HCT116 (cell line): ENCODE measurements around the gene CDNF. TPM values are rescaled to one million over a fixed set of nuclear protein-coding genes. Genes with fewer than 3 reads are reported as not detected.

Experiments used
- ATAC-seq: fragments of 200-7000 bp; cut with Tn5 transposase; 2 replicates; pipeline ENCODE4 v1.9.1; 2020; ENCODE audit warnings: mild to moderate bottlenecking, moderate library complexity
- BruUV-seq: library from RNA; stranded (reverse); fragments of 400-500 nt; replicated peaks from 2 replicates; lab custom pipeline; 2021; lab: Mats Ljungman, UMichigan
- CTCF ChIA-PET: fragments of 300-600 bp; sonication (Branson Sonifier 250); formaldehyde crosslinking; loops from one replicate; lab custom pipeline; 2021; ENCODE audit warnings: antibody characterized with exemption; lab: Charles Lee
- POLR2A ChIA-PET: fragments of 300-600, 350-600 bp; sonication (Branson Sonifier 250); formaldehyde crosslinking; loops from one replicate; lab custom pipeline; 2021; ENCODE audit warnings: antibody characterized with exemption; lab: Charles Lee
- RAD21 ChIA-PET, 2 experiments: fragments of 300-600 bp; sonication (Branson Sonifier 250); formaldehyde crosslinking; loops; one replicate each; lab custom pipeline; 2023; ENCODE audit warnings: low total read pairs in 2 of 2; ENCODE audit not compliant: uncharacterized antibody in 2 of 2, unreplicated experiment in 2 of 2, low non-redundant PET in 1 of 2; lab: Charles Lee
- DNase-seq: peaks from one replicate; pipeline ENCODE4 v3.0.0-alpha.2; 2010; ENCODE audit warnings: low read depth, low spot score
- H2AFZ ChIP-seq: fragments of 200-600 bp; shearing (Covaris generic), sonication (generic); 2 replicates; pipeline ENCODE4 v1.6.1; 2017; ENCODE audit warnings: low read depth, mixed run types, mixed read lengths, antibody characterized with exemption, low read length; ENCODE audit not compliant: poor library complexity, severe bottlenecking
- H3K27ac ChIP-seq: 2 replicates; pipeline ENCODE4 v1.5.1; 2012; ENCODE audit warnings: low read depth, low read length
- H3K27me3 ChIP-seq: fragments of 200-600 bp; sonication (generic); 2 replicates; pipeline ENCODE4 v1.6.1; 2016; ENCODE audit warnings: mixed run types, low read length, mixed read lengths; ENCODE audit not compliant: insufficient read depth
- H3K36me3 ChIP-seq, 2 experiments: fragments of 200-500 bp in 1 of 2; fragments of 200-600 bp in 1 of 2; sonication (Bioruptor generic) in 1 of 2; sonication (generic) in 1 of 2; 2 replicates each; pipeline versions ENCODE4 v1.5.1 to v1.6.1; 2014 to 2016; ENCODE audit warnings: low read length in 2 of 2, inconsistent platforms in 1 of 2, mixed read lengths in 1 of 2, mixed run types in 1 of 2; ENCODE audit not compliant: insufficient read depth in 2 of 2, control insufficient read depth in 1 of 2
- H3K4me1 ChIP-seq, 2 experiments: fragments of 200-600 bp in 1 of 2; sonication (generic) in 1 of 2; 2 replicates each; pipeline versions ENCODE4 v1.5.1 to v1.6.1; 2012 to 2017; ENCODE audit warnings: low read length in 2 of 2, inconsistent platforms in 1 of 2, mild to moderate bottlenecking in 1 of 2, mixed read lengths in 1 of 2, mixed run types in 1 of 2, moderate library complexity in 1 of 2; ENCODE audit not compliant: insufficient read depth in 2 of 2, control insufficient read depth in 1 of 2
- H3K4me2 ChIP-seq: fragments of 200-600 bp; sonication (generic); 2 replicates; pipeline ENCODE4 v1.6.1; 2017; ENCODE audit warnings: mixed run types, low read length, mixed read lengths
- H3K4me3 ChIP-seq, 2 experiments: fragments of 200-600 bp in 1 of 2; sonication (generic) in 1 of 2; replicated peaks in 1 of 2; 2 replicates each; pipeline ENCODE4 v1.5.1; 2011 to 2016; ENCODE audit warnings: low read length in 2 of 2, control low read depth in 1 of 2, low read depth in 1 of 2, mild to moderate bottlenecking in 1 of 2, mixed read lengths in 1 of 2, mixed run types in 1 of 2
- H3K79me2 ChIP-seq: fragments of 200-600 bp; sonication (generic); 2 replicates; pipeline ENCODE4 v1.6.1; 2017; ENCODE audit warnings: mild to moderate bottlenecking, mixed run types, low read length, moderate library complexity, mixed read lengths; ENCODE audit not compliant: insufficient read depth
- H3K9ac ChIP-seq: fragments of 200-600 bp; sonication (generic); 2 replicates; pipeline ENCODE4 v1.6.1; 2016; ENCODE audit warnings: low read length, mixed read lengths
- H3K9me2 ChIP-seq: fragments of 200-600 bp; sonication (generic), shearing (Covaris generic); 2 replicates; pipeline ENCODE4 v1.6.1; 2017; ENCODE audit warnings: mixed run types, mild to moderate bottlenecking, moderate library complexity; ENCODE audit not compliant: insufficient read depth
- H3K9me3 ChIP-seq, 2 experiments: fragments of 200-500 bp in 1 of 2; fragments of 200-600 bp in 1 of 2; sonication (Bioruptor generic) in 1 of 2; sonication (generic) in 1 of 2; 2 replicates each; pipeline ENCODE4 v1.6.1; 2014 to 2017; ENCODE audit warnings: low read length in 2 of 2, mixed read lengths in 2 of 2, inconsistent platforms in 1 of 2, low read depth in 1 of 2, mild to moderate bottlenecking in 1 of 2, mixed run types in 1 of 2, moderate library complexity in 1 of 2; ENCODE audit not compliant: control insufficient read depth in 1 of 2, insufficient read depth in 1 of 2
- H4K20me1 ChIP-seq: fragments of 200-600 bp; sonication (generic), shearing (Covaris generic); 2 replicates; pipeline ENCODE4 v1.6.1; 2017; ENCODE audit warnings: mixed run types, mild to moderate bottlenecking, moderate library complexity; ENCODE audit not compliant: insufficient read depth
- CBX3 ChIP-seq: IDR thresholded peaks from 2 replicates; pipeline ENCODE4 v1.6.1; 2012; ENCODE audit warnings: low read depth
- CTCF ChIP-seq, 3 experiments: fragments of 200-600 bp in 1 of 3; sonication (generic) in 1 of 3; IDR thresholded peaks in 2 of 3; conservative IDR thresholded peaks in 1 of 3; 2 replicates each; pipeline ENCODE4 v1.5.1; 2012 to 2017; ENCODE audit warnings: low read depth in 2 of 3, low read length in 2 of 3, antibody characterized with exemption in 1 of 3, borderline replicate concordance in 1 of 3, control low read depth in 1 of 3, mild to moderate bottlenecking in 1 of 3, mixed read lengths in 1 of 3, mixed run types in 1 of 3, moderate library complexity in 1 of 3; ENCODE audit not compliant: insufficient read depth in 1 of 3
- FOSL1 ChIP-seq: IDR thresholded peaks from 2 replicates; pipeline ENCODE4 v1.6.1; 2012; ENCODE audit warnings: low read depth
- JUND ChIP-seq: IDR thresholded peaks from 2 replicates; pipeline ENCODE4 v1.6.1; 2012
- MAX ChIP-seq: IDR thresholded peaks from 2 replicates; pipeline ENCODE4 v1.6.1; 2012
- POLR2A ChIP-seq: IDR thresholded peaks from 2 replicates; pipeline ENCODE4 v1.7.0; 2011; ENCODE audit warnings: borderline replicate concordance; ENCODE audit not compliant: insufficient read depth, insufficient read length; ENCODE audit errors: extremely low read depth
- SIN3A ChIP-seq: IDR thresholded peaks from 2 replicates; pipeline ENCODE4 v1.6.1; 2012; ENCODE audit warnings: low read depth
- SP1 ChIP-seq: IDR thresholded peaks from 2 replicates; pipeline ENCODE4 v1.6.1; 2012; ENCODE audit warnings: low read depth
- SRF ChIP-seq: IDR thresholded peaks from 2 replicates; pipeline ENCODE4 v1.6.1; 2012; ENCODE audit warnings: low read depth
- intact Hi-C: fragments of 100-400 bp; cut with micrococcal nuclease; formaldehyde crosslinking; loops from 2 replicates; pipeline ENCODE4 v1.10.0; 2022
- total RNA-seq: library from RNA; stranded (reverse); gene quantifications from one replicate; pipeline ENCODE4 v1.2.1, GENCODE V29; 2021; ENCODE audit not compliant: unreplicated experiment

The CDNF gene
- total RNA-seq, 1 experiment from 2014 or later: 1.1 TPM

- no peaks in the 10 kb centered on the region for H3K27me3 ChIP-seq
- no peaks in the 10 kb centered on the region for H4K20me1 ChIP-seq
- RAD21 ChIA-PET: no interaction called here
- no peaks in the 10 kb centered on the region for H3K9me3 ChIP-seq
- peaks cover 9 to 18% of the 10 kb centered on the region in 2 experiments for H3K4me1 ChIP-seq
- intact Hi-C loops: loop anchor here (2.0 to 5.0 kb wide), 3 partner anchors 43 to 227 kb away; partner anchors contain the start of genes CDNF, DCLRE1C, HSPA14 and MSANTD7
- TSS peak; percentile 64 for BruUV-seq
- no peak overlapping the region for H2AFZ ChIP-seq
- peak overlapping the region; percentile 80 for H3K4me2 ChIP-seq
- H3K9me2 ChIP-seq: no peaks in the 10 kb centered on the region
- POLR2A ChIA-PET: no interaction called here
- no peak for TF ChIP-seq SP1
- no peak for TF ChIP-seq POLR2A
- no peak for TF ChIP-seq SIN3A
- no peak for TF ChIP-seq FOSL1
- TF ChIP-seq JUND: no peak
- TF ChIP-seq CTCF (IDR thresholded peaks at IDR 0.05 in 2 of 3, conservative IDR thresholded peaks at IDR 0.05 in 1 of 3; ENCODE audit: borderline replicate concordance in 1 of 3, insufficient read depth in 1 of 3, low read depth in 2 of 3, low read length in 2 of 3): no peak
- no peak for TF ChIP-seq CBX3
- TF ChIP-seq SRF: no peak
- no peak for TF ChIP-seq MAX
- TF ChIP-seq, all 23 proteins: peak for 0
- H3K79me2 ChIP-seq: peaks cover 80% of the 10 kb centered on the region
- peaks cover 4 to 5% of the 10 kb centered on the region in 2 experiments; a peak in 3 of 4 replicates for H3K36me3 ChIP-seq
- no peak for DNase-seq
- peak overlapping the region; percentile 79; the same call in 1 of the 2 replicates for H3K27ac ChIP-seq
- peak overlapping the region; percentile 76 to 88 for H3K4me3 ChIP-seq
- CTCF ChIA-PET: no interaction called here
- ATAC-seq: no peak
- H3K9ac ChIP-seq: peak overlapping the region; percentile 93
Measured at GRCh38 chr10:14879928-14880193, 42.0 kb upstream of the CDNF start.
